Thyroid gland (tissue), 4 donors: Measurements from ENCODE around the gene SLC44A4.

Experiments used
- CTCF ChIP-seq, 6 experiments: fragments of 200-600 bp in 3 of 6; fragments of 450-650 bp in 3 of 6; sonication (generic) in 3 of 6; IDR thresholded peaks; one replicate each; pipeline ENCODE4 v1.5.1; 2016 to 2019; ENCODE audit warnings: antibody characterized with exemption in 6 of 6, mild to moderate bottlenecking in 2 of 6, inconsistent platforms in 1 of 6, moderate library complexity in 1 of 6
- POLR2A ChIP-seq, 2 donors: fragments of 450-650 bp; IDR thresholded peaks; one replicate each; pipeline ENCODE4 v1.6.1; 2017; ENCODE audit warnings: antibody characterized with exemption in 2 of 2, mild to moderate bottlenecking in 2 of 2, moderate library complexity in 1 of 2

DNA sequence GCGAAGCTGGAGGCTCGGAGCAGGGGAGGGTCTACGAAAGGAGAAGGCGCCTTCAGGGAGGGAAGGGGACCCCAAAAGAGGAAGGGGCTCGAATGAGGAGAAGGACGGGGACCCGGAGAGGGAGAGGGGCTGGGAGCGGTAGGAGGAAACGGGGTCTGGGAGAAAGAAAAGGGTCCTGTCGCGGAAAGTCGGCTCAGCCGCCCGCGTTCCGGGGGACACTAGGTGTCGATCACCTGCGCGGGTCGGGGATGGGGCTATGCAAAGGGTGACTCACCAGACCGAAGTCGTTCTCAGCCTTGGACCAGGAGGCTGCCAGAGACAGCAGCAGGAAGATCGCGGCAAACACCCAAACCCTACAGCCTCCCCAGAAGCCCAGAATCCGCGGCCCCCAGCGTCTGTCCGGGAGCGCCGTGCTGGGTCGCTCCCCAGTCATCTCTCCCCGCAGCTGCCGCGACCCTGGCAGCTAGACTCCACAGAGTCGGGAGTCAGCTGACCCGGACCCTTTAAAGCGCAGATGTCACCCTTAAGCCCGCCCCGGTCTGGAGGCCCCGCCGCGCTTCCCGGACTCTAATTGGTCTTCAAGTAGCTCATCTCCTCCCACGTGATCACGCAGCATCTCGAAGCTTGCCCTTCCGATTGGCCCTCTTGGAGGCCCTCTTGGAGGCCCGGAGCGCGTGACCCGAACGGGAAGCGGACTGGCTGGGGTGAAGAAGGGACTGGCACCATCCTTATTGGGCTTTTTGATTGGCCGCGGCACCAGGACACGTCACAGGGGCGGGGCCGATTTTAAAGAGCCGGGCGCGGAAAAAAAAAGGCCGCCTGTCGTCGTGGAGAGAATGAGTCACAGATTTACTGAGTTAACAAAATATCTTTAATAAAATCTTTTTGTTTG is 16.2 kb downstream of the SLC44A4 start, which contains the start of gene NEU1:
- TF ChIP-seq CTCF (IDR thresholded peaks at IDR 0.05) (peak in 1 of 6 experiments; percentile 13), POLR2A (IDR thresholded peaks at IDR 0.05) (peak; percentile 64 to 98)
